ENCODE results near the gene RTN4RL1.
A peak's percentile ranks its signal among the peaks of the same experiment; 100 is the strongest.

RTN4RL1 gene

GRCh38 chr17:2068519-2069051 is 43.5 kb upstream of the RTN4RL1 start:
- Histone ChIP-seq H2BK15ac (replicated peaks; ENCODE audit: low read depth) (no peak overlapping the region), H3K27me3 (ENCODE audit: insufficient read depth, low read length, poor library complexity) (no peaks in the 10 kb centered on the region), H3K4me2 (ENCODE audit: low read length) (no peak overlapping the region), H3K9ac (ENCODE audit: low read length) (no peak overlapping the region), H3K79me1 (ENCODE audit: low read length) (no peaks in the 10 kb centered on the region), H3K4ac (ENCODE audit: low read depth, low read length) (no peak overlapping the region), H2AK5ac (ENCODE audit: low read length) (no peak overlapping the region), H3K4me3 (ENCODE audit: low read length) (no peak overlapping the region), H3K27ac (ENCODE audit: low read depth, low read length) (no peak overlapping the region), H3K36me3 (ENCODE audit: control insufficient read depth, insufficient read depth, low read length) (no peaks in the 10 kb centered on the region), H3K18ac (ENCODE audit: low read length) (no peak overlapping the region), H3K4me1 (ENCODE audit: control insufficient read depth, low read depth, low read length) (peaks cover 2% of the 10 kb centered on the region), H4K5ac (ENCODE audit: low read length) (no peak overlapping the region), H3K79me2 (ENCODE audit: control insufficient read depth, insufficient read depth, low read length) (no peaks in the 10 kb centered on the region), H4K8ac (ENCODE audit: low read depth, low read length) (no peak overlapping the region), H2BK120ac (ENCODE audit: low read depth, low read length) (no peak overlapping the region), H3K23ac (ENCODE audit: low read length) (no peak overlapping the region), H3K56ac (ENCODE audit: low read length) (no peak overlapping the region), H2BK5ac (ENCODE audit: low read length) (no peak overlapping the region)
- no CpG with 5 or more reads among the region's 15 CpGs for WGBS (ENCODE audit: extremely low coverage, insufficient coverage, low lambda C conversion rate)
- DNase-seq, result no peak

- Histone ChIP-seq H3K79me2 (ENCODE audit: control insufficient read depth, insufficient read depth, low read length) (no peaks in the 10 kb centered on the region), H2BK15ac (replicated peaks; ENCODE audit: low read depth) (no peak overlapping the region), H3K36me3 (ENCODE audit: control insufficient read depth, insufficient read depth, low read length) (no peaks in the 10 kb centered on the region), H2BK120ac (ENCODE audit: low read depth, low read length) (no peak overlapping the region), H3K4me1 (ENCODE audit: control insufficient read depth, low read depth, low read length) (peaks cover 2% of the 10 kb centered on the region), H3K23ac (ENCODE audit: low read length) (no peak overlapping the region), H3K27me3 (ENCODE audit: insufficient read depth, low read length, poor library complexity) (no peaks in the 10 kb centered on the region), H4K8ac (ENCODE audit: low read depth, low read length) (no peak overlapping the region), H3K4me2 (ENCODE audit: low read length) (no peak overlapping the region), H4K5ac (ENCODE audit: low read length) (no peak overlapping the region), H3K56ac (ENCODE audit: low read length) (no peak overlapping the region), H3K79me1 (ENCODE audit: low read length) (no peaks in the 10 kb centered on the region), H3K4ac (ENCODE audit: low read depth, low read length) (no peak overlapping the region), H2BK5ac (ENCODE audit: low read length) (no peak overlapping the region), H3K9ac (ENCODE audit: low read length) (no peak overlapping the region), H3K27ac (ENCODE audit: low read depth, low read length) (no peak overlapping the region), H3K4me3 (ENCODE audit: low read length) (no peak overlapping the region), H3K18ac (ENCODE audit: low read length) (no peak overlapping the region), H2AK5ac (ENCODE audit: low read length) (no peak overlapping the region)
- no CpG with 5 or more reads among the region's 6 CpGs for WGBS (ENCODE audit: extremely low coverage, insufficient coverage, low lambda C conversion rate)
- DNase-seq, result no peak
These were observed 42.9 kb upstream of the RTN4RL1 start for GRCh38 chr17:2068031-2068518.

DNA sequence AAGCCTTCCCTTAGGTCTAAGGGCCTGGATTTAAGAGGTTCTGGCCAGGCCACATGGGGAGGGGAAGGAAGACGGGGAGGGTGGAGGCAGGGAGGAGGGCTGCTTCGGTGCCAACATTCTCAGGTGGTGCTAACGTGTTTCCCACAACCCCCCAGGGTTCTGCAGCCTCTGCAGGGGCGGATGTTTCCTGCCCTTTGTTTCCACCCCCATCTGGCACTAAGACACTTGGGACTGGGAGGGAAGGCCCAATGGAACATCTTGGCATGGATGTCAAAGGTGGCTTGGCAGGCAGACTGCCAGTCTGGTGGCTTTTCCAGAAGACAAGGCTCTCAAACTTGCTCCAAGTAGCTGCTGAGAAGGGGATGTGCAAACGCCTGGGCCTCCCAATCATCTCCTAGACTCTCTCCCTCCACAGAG is 42.5 kb upstream of the RTN4RL1 start:
- Histone ChIP-seq H3K79me1 (ENCODE audit: low read length) (no peaks in the 10 kb centered on the region), H3K4me2 (ENCODE audit: low read length) (no peak overlapping the region), H4K8ac (ENCODE audit: low read depth, low read length) (no peak overlapping the region), H3K18ac (ENCODE audit: low read length) (no peak overlapping the region), H3K23ac (ENCODE audit: low read length) (no peak overlapping the region), H3K27me3 (ENCODE audit: insufficient read depth, low read length, poor library complexity) (no peaks in the 10 kb centered on the region), H3K27ac (ENCODE audit: low read depth, low read length) (no peak overlapping the region), H3K79me2 (ENCODE audit: control insufficient read depth, insufficient read depth, low read length) (no peaks in the 10 kb centered on the region), H4K5ac (ENCODE audit: low read length) (no peak overlapping the region), H2BK15ac (replicated peaks; ENCODE audit: low read depth) (no peak overlapping the region), H3K9ac (ENCODE audit: low read length) (no peak overlapping the region), H3K4me1 (ENCODE audit: control insufficient read depth, low read depth, low read length) (peaks cover 7% of the 10 kb centered on the region), H2BK5ac (ENCODE audit: low read length) (no peak overlapping the region), H3K56ac (ENCODE audit: low read length) (no peak overlapping the region), H3K36me3 (ENCODE audit: control insufficient read depth, insufficient read depth, low read length) (no peaks in the 10 kb centered on the region), H3K4ac (ENCODE audit: low read depth, low read length) (no peak overlapping the region), H3K4me3 (ENCODE audit: low read length) (no peak overlapping the region), H2AK5ac (ENCODE audit: low read length) (no peak overlapping the region), H2BK120ac (ENCODE audit: low read depth, low read length) (no peak overlapping the region)
- no peak for DNase-seq
- WGBS (ENCODE audit: extremely low coverage, insufficient coverage, low lambda C conversion rate), result no CpG with 5 or more reads among the region's 5 CpGs

DNA sequence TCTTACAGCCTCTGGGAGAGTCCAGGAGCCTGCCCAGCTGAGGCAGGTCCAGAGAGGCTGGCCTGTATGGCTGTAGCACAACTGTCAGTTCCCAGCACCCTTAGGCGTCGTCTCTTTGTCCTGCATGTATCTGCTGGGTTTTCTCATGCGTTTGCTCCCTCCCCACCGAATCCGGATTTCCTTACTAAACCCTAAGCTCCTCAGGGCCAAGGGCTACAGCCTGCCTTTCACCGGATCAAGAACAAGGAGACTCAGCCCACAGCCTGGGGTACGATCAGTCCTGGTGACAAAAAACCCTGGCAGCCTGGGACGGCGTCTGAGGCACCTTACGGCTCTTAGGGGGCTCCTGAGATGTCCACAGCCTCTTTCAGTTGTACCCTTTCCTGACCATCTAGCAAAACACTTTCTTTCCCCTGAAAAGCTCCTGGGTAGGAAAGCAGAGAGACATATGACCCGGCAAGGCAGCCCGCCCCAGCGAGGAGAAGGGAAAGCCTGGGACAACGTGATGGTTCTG is 42.0 kb upstream of the RTN4RL1 start:
- no CpG with 5 or more reads among the region's 14 CpGs for WGBS (ENCODE audit: extremely low coverage, insufficient coverage, low lambda C conversion rate)
- Histone ChIP-seq H3K56ac (ENCODE audit: low read length) (no peak overlapping the region), H3K4me2 (ENCODE audit: low read length) (no peak overlapping the region), H4K8ac (ENCODE audit: low read depth, low read length) (no peak overlapping the region), H3K27me3 (ENCODE audit: insufficient read depth, low read length, poor library complexity) (no peaks in the 10 kb centered on the region), H2BK120ac (ENCODE audit: low read depth, low read length) (no peak overlapping the region), H3K23ac (ENCODE audit: low read length) (no peak overlapping the region), H3K4me1 (ENCODE audit: control insufficient read depth, low read depth, low read length) (peaks cover 8% of the 10 kb centered on the region), H3K18ac (ENCODE audit: low read length) (no peak overlapping the region), H2AK5ac (ENCODE audit: low read length) (no peak overlapping the region), H2BK15ac (replicated peaks; ENCODE audit: low read depth) (no peak overlapping the region), H3K9ac (ENCODE audit: low read length) (no peak overlapping the region), H3K79me2 (ENCODE audit: control insufficient read depth, insufficient read depth, low read length) (no peaks in the 10 kb centered on the region), H2BK5ac (ENCODE audit: low read length) (no peak overlapping the region), H3K36me3 (ENCODE audit: control insufficient read depth, insufficient read depth, low read length) (no peaks in the 10 kb centered on the region), H4K5ac (ENCODE audit: low read length) (no peak overlapping the region), H3K79me1 (ENCODE audit: low read length) (no peaks in the 10 kb centered on the region), H3K4me3 (ENCODE audit: low read length) (no peak overlapping the region), H3K27ac (ENCODE audit: low read depth, low read length) (no peak overlapping the region), H3K4ac (ENCODE audit: low read depth, low read length) (no peak overlapping the region)
- DNase-seq, result no peak

DNA sequence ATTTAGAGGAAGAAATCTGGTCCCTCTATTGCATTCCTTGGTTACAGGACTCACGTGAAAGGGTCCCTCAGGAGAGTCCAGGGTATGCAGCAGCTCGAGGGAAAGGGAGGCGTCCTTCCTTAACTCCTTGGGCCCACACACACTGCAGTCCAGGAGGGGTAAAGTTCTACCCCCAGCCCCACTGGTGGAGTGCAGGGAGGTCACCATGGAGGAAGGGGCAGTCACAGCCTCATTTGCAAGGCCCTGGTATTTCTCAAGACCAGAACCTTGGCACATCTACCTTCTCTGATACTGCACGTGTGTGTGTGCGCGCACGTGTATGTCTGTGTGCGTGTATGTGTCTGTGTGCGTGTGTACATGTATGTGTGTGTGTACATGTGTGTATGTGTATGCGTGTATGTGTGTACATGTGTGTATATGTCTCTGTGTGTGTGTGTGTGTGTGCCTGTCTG is 40.8 kb upstream of the RTN4RL1 start:
- Histone ChIP-seq H3K27ac (ENCODE audit: low read depth, low read length) (no peak overlapping the region), H3K79me1 (ENCODE audit: low read length) (no peaks in the 10 kb centered on the region)
- no peak for DNase-seq

More for the DNA sequence above, 40.8 kb upstream of the RTN4RL1 start:
- Histone ChIP-seq H3K56ac (ENCODE audit: low read length) (peak overlapping the region; percentile 34), H3K27me3 (ENCODE audit: insufficient read depth, low read length, poor library complexity) (no peaks in the 10 kb centered on the region), H3K9ac (ENCODE audit: low read length) (no peak overlapping the region), H2BK120ac (ENCODE audit: low read depth, low read length) (no peak overlapping the region), H4K8ac (ENCODE audit: low read depth, low read length) (no peak overlapping the region), H2BK15ac (replicated peaks; ENCODE audit: low read depth) (no peak overlapping the region), H4K5ac (ENCODE audit: low read length) (no peak overlapping the region), H2AK5ac (ENCODE audit: low read length) (no peak overlapping the region), H3K79me2 (ENCODE audit: control insufficient read depth, insufficient read depth, low read length) (no peaks in the 10 kb centered on the region), H3K4me3 (ENCODE audit: low read length) (no peak overlapping the region), H3K4ac (ENCODE audit: low read depth, low read length) (no peak overlapping the region), H3K23ac (ENCODE audit: low read length) (peak overlapping the region; percentile 30), H3K18ac (ENCODE audit: low read length) (no peak overlapping the region), H3K36me3 (ENCODE audit: control insufficient read depth, insufficient read depth, low read length) (no peaks in the 10 kb centered on the region), H3K4me1 (ENCODE audit: control insufficient read depth, low read depth, low read length) (peaks cover 8% of the 10 kb centered on the region), H3K4me2 (ENCODE audit: low read length) (no peak overlapping the region), H2BK5ac (ENCODE audit: low read length) (no peak overlapping the region)
- whole genome bisulfite sequencing (ENCODE audit: extremely low coverage, insufficient coverage, low lambda C conversion rate), result no CpG with 5 or more reads among the region's 10 CpGs

All from mesendoderm (in vitro differentiated cells).